Stimulated activated CD8-positive, alpha-beta memory T cell treated with anti-CD3 and anti-CD28 coated beads, Interleukin-15, amount 100 ng/mL, for 24 hours (primary cell): Measurements from ENCODE around the gene TCP11L1.
"Not testable (repeated sequence)": the region's sequence is repeated elsewhere in the genome, so short reads cannot be mapped to it uniquely, and the experiment has no call there.

Experiments
- DNase-seq: peaks from one replicate; pipeline ENCODE4 v3.0.0-alpha.2; 2020; ENCODE audit warnings: low read depth

TCP11L1 gene

DNA sequence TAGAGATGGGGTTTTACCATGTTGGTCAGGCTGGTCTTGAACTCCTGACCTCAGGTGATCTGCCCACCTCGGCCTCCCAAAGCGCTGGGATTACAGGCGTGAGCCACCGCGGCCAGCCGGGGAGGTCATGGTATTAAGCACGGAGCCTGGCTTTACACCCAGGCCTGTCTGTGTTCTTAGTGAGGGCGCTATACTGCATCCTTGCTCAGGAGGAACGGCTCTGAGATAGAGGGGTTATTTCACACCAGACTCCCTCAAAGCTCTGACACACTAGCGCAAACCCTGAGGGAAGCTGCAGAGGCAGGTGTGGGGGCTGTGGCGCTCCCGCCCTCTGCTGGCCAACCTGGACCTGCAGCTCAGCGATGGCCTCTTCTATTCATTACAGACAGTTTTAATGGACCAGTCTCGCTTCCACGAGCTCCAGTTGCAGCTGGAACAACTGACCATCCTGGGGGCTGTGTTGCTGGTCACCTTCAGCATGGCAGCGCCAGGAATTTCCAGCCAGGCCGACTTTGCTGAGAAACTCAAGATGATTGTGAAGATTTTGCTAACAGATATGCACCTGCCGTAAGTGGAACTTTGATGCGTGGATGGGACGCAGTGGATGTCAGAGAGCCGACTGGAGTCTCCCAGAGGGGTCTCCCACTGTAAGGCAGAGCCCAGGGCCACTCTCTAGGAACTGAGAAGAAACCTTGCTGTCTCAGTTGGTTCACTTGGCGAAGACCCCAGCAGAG lies 26.2 kb downstream of the TCP11L1 start:
- peak; percentile 35 for DNase-seq

DNA sequence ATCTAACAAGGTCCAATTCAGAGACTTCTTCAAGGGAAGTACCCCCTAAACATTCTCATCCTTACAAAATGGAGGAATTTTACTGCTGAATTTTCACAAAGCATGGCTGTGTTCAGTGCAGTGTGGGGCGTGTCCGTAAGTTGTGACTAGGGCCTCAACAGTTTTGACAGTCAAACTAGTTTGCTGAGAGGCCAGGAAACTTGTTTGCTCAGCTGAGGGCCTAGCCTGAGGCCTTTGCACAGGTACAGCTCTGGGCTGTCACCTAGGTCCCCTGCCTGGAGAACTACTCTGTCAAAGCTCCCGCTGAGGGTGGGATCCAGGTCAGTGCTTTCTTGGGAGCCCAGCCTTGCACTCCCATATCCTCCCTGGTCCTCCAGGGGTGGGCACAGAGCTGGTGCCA lies 27.9 kb downstream of the TCP11L1 start:
- no peak for DNase-seq

DNA sequence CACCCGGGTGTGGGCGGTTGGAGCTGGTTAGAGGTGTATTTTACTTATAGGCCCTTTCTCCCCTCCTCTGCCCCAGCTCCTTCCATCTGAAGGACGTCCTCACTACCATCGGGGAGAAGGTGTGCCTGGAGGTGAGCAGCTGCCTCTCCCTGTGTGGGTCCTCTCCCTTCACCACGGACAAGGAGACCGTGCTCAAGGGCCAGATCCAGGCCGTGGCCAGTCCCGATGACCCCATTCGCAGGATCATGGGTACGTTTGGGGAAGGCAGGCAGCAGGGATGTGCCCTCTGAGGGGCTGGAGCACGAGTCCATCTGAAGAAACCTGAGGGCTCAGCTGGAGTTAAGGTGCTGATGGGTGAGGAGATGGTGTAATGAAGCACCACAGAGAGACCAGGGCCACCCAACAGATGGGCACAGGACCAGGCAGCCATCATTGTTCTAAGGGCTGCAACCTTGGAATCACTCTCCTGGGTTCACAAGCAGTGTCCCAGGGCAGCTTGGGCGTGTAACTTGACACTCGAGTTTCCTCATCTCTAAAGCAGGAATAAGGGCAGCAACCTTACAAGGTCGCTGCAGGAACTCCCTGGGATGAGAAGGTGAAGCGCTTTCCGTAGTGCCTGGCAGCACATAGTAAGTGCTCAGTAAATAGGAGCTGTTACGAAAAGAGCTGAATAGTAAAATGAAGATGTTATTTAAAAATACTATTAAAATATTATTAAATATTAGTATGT lies 29.4 kb downstream of the TCP11L1 start:
- DNase-seq, result no peak

DNA sequence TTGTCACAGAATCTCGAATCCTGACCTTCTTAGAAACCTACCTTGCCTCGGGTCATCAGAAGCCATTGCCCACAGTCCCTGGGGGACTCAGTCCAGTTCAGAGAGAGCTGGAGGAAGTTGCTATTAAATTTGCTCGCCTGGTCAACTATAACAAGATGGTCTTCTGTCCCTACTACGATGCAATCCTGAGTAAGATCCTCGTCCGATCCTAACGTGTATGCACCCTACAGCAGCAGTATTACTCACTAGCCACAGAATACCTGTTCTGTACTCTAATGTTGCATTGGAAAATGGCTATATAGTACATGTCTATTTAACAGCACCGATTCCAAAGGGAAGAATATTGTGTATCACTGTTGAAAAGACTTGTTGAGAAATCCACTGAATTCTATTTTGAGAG lies 33.1 kb downstream of the TCP11L1 start:
- DNase-seq, result no peak

GRCh38 chr11:33083918-33084317 lies 44.5 kb downstream of the TCP11L1 start:
- no peak for DNase-seq

DNA sequence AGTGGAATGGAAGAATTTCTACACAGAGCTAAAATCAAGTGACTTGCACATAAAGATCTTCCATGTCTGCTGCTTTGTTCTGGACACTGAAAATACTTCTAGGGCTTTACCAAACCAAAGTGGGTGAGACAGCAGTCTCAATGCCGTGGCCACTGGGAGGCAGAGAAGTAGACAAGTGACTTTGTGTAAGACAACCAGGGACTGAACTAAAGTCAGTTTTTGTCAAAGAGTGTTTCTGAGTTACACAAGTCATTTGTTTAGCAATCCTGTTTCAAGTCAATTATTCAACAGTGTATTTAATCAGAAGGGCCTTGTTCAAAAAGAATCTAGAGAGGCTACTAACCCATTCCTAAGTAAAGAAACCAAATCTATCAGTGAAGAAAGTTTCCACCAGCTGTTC lies 46.6 kb downstream of the TCP11L1 start:
- DNase-seq, result no peak

GRCh38 chr11:33089776-33090175 lies 50.4 kb downstream of the TCP11L1 start:
- DNase-seq, result no peak

- DNase-seq, result no peak
These were observed 54.8 kb downstream of the TCP11L1 start for GRCh38 chr11:33094157-33094556.

GRCh38 chr11:33103836-33104235 lies 64.5 kb downstream of the TCP11L1 start:
- no peak for DNase-seq

- DNase-seq, result no peak
These were observed 70.0 kb downstream of the TCP11L1 start for GRCh38 chr11:33109294-33109895.

DNA sequence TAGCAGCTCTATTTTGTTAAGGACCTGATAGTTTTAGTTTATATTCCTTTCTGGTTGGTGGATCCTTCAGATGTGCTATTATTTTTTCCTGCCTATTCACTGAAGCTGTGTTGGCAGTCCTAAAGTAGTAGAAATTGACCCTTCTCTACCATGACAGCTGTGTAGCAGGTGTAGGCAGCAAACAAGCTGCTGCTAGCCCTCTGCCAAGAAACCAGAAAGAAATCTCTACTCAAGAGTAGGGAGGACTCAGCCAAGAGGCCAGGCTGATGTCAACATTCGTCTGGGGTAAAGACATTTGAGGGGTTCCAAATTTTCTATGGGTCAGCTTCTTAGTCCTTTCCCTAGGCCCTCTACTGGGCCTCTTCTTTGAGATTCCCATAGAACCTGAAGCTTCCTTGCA lies 70.7 kb downstream of the TCP11L1 start:
- DNase-seq, result no peak

GRCh38 chr11:33116535-33116934 lies 77.2 kb downstream of the TCP11L1 start:
- DNase-seq, result no peak

- DNase-seq, result not testable (repeated sequence)
These were observed 83.3 kb downstream of the TCP11L1 start for GRCh38 chr11:33122696-33123095.
